ENCODE results near the gene SOBP.

SOBP gene

GRCh38 chr6:107645740-107646139 is 155.8 kb downstream of the SOBP start:
- peak overlapping the region; percentile 3 for H3K4me3 Mint-ChIP-seq
- peaks cover 70% of the 10 kb centered on the region for H3K4me1 Mint-ChIP-seq
- peaks cover 85% of the 10 kb centered on the region for H3K36me3 Mint-ChIP-seq (ENCODE audit: low read depth)
- DNase-seq, result no peak
- peaks cover 11% of the 10 kb centered on the region for H3K9me3 Mint-ChIP-seq
- no peak for TF ChIP-seq CTCF (IDR thresholded peaks at IDR 0.05)
- H3K27me3 Mint-ChIP-seq (ENCODE audit: low read depth, poor library complexity), result no peaks in the 10 kb centered on the region
- H3K27ac Mint-ChIP-seq, result peak overlapping the region; percentile 79

- Mint-ChIP-seq H3K4me3 (no peak overlapping the region), H3K27me3 (ENCODE audit: low read depth, poor library complexity) (no peaks in the 10 kb centered on the region), H3K9me3 (peaks cover 16% of the 10 kb centered on the region), H3K36me3 (ENCODE audit: low read depth) (peaks cover 85% of the 10 kb centered on the region), H3K27ac (peak overlapping the region; percentile 79), H3K4me1 (peaks cover 68% of the 10 kb centered on the region)
- no peak for TF ChIP-seq CTCF (IDR thresholded peaks at IDR 0.05)
- DNase-seq, result no peak
These were observed 156.3 kb downstream of the SOBP start for GRCh38 chr6:107646176-107646575.

GRCh38 chr6:107646776-107647438 is 157.0 kb downstream of the SOBP start:
- Mint-ChIP-seq H3K27me3 (ENCODE audit: low read depth, poor library complexity) (no peaks in the 10 kb centered on the region), H3K9me3 (peaks cover 23% of the 10 kb centered on the region), H3K4me1 (peaks cover 61% of the 10 kb centered on the region), H3K4me3 (no peak overlapping the region), H3K27ac (no peak overlapping the region), H3K36me3 (ENCODE audit: low read depth) (peaks cover 85% of the 10 kb centered on the region)
- DNase-seq, result no peak
- no peak for TF ChIP-seq CTCF (IDR thresholded peaks at IDR 0.05)

GRCh38 chr6:107647439-107647948 is 157.6 kb downstream of the SOBP start:
- peaks cover 29% of the 10 kb centered on the region for H3K9me3 Mint-ChIP-seq
- H3K27ac Mint-ChIP-seq, result peak overlapping the region; percentile 27
- H3K4me3 Mint-ChIP-seq, result no peak overlapping the region
- no peak for TF ChIP-seq CTCF (IDR thresholded peaks at IDR 0.05)
- peaks cover 61% of the 10 kb centered on the region for H3K4me1 Mint-ChIP-seq
- H3K36me3 Mint-ChIP-seq (ENCODE audit: low read depth), result peaks cover 85% of the 10 kb centered on the region
- no peaks in the 10 kb centered on the region for H3K27me3 Mint-ChIP-seq (ENCODE audit: low read depth, poor library complexity)
- DNase-seq, result no peak

GRCh38 chr6:107648983-107649382 is 159.1 kb downstream of the SOBP start:
- peaks cover 4% of the 10 kb centered on the region for H3K27me3 Mint-ChIP-seq (ENCODE audit: low read depth, poor library complexity)
- H3K4me1 Mint-ChIP-seq, result peaks cover 58% of the 10 kb centered on the region
- H3K27ac Mint-ChIP-seq, result no peak overlapping the region
- no peak for TF ChIP-seq CTCF (IDR thresholded peaks at IDR 0.05)
- no peak for DNase-seq
- peaks cover 86% of the 10 kb centered on the region for H3K36me3 Mint-ChIP-seq (ENCODE audit: low read depth)
- peaks cover 30% of the 10 kb centered on the region for H3K9me3 Mint-ChIP-seq
- H3K4me3 Mint-ChIP-seq, result no peak overlapping the region

All from nephron progenitor cell (in vitro differentiated cells).